Fibroblast of villous mesenchyme (primary cell): ENCODE data around the gene DHX15. TPM values are rescaled to one million over a fixed set of nuclear protein-coding genes. Genes with fewer than 3 reads are reported as not detected.

Experiments used
- DNase-seq: peaks from one replicate; pipeline ENCODE4 v3.0.0-alpha.2; 2010; ENCODE audit warnings: low read depth
- H3K4me3 ChIP-seq: 2 replicates; pipeline ENCODE4 v1.5.1; 2011; ENCODE audit warnings: low read depth, mild to moderate bottlenecking, low read length
- CTCF ChIP-seq: IDR thresholded peaks from 2 replicates; pipeline ENCODE4 v1.5.1; 2012; ENCODE audit warnings: low read depth, mild to moderate bottlenecking, low read length; ENCODE audit not compliant: insufficient read depth
- total RNA-seq: library from RNA; depleted of rRNA; stranded (reverse); fragments of >200 nt; gene quantifications from 2 replicates; pipeline ENCODE4 v1.2.3, GENCODE V29; 2012

DHX15 gene
- total RNA-seq, 1 donor = 180 TPM

DNA sequence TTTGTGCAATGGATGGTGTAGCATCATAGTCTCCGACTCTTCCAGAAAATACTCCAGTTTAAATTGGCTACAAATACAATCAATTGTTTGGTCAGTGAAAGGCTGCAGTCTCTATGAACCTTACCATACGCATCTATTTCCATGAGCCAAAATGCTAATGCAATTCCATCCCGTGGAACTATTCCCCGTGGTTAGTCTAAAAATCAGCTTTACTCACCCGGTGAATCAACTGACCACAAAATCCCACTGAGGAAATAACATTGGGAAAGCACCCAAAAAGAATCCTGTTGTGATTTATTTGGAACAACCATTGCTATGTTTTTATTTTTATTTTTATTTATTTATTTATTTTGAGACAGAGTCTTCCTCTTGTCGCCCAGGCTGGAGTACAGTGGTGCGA is 87.1 kb downstream of the DHX15 start:
- TF ChIP-seq CTCF = no peak
- DNase-seq = no peak
- no peak overlapping the region for H3K4me3 ChIP-seq

DNA sequence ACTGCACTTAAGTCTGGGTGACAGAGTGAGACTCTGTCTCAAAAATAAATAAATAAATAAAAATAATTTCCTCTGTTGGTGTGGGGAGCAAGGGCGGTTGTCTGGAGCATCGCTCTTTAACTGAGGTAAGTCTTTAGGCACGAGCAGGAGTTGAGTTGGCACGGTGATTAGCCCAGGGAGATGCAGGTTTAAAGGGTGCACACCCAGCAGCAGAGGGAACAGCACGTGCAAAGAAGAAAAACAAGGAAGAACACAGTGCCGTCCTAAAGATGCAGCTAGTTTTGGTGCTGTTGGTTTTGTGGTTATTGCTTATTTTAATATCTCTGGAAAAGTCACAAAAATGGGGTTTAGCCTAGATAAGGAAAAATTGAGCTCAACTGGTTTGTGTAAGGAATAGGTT is 87.8 kb downstream of the DHX15 start:
- DNase-seq = no peak
- no peak overlapping the region for H3K4me3 ChIP-seq
- TF ChIP-seq CTCF = no peak

DNA sequence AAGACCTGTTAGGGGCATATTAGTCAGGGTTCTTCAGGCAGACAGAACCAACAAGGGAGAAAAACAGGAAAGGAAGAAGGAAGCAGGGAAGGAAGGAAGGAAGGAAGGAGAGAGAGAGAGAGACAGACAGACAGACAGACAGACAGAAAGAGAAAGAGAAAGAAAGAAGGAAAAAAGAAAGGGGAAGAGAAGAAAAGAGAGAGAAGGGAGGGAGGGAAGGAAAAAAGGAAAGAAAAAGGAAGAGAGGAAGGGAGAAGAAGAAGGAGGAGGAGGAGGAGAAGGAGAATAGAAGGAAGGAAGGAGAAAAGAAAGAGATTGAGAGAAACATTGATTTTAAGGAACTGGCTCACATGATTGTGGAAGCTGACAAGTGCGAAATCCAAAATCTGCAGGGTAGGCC is 89.0 kb downstream of the DHX15 start:
- no peak for TF ChIP-seq CTCF

DNA sequence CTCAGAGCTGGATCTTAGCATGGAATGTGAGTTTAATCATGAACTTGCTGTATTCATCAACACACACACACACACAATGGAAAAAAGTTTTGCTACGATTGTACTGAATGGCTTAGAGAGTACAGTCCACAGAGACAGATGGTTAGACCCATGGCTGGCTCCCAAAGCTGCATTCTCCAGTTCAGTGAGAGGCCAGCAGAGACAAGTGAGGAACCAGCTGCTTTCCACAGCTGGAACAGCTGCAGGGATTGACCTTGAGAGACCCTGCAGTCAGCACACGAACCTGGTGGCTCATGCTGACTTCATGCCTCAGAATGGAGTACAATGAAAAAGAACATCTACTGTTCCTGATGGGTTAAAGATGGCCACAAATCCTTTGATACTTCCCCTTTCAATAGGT is 94.5 kb downstream of the DHX15 start:
- DNase-seq = peak; percentile 62
- H3K4me3 ChIP-seq = no peak overlapping the region
- TF ChIP-seq CTCF = no peak

More for the DNA sequence above, 89.0 kb downstream of the DHX15 start:
- no peak overlapping the region for H3K4me3 ChIP-seq
- DNase-seq = no peak

- TF ChIP-seq CTCF = peak; percentile 92
- H3K4me3 ChIP-seq = no peak overlapping the region
- DNase-seq = peak; percentile 68
These were observed 95.8 kb downstream of the DHX15 start for GRCh38 chr4:24488399-24489164.

GRCh38 chr4:24482871-24483270 is 101.5 kb downstream of the DHX15 start:
- no peak overlapping the region for H3K4me3 ChIP-seq
- TF ChIP-seq CTCF = no peak
- no peak for DNase-seq

DNA sequence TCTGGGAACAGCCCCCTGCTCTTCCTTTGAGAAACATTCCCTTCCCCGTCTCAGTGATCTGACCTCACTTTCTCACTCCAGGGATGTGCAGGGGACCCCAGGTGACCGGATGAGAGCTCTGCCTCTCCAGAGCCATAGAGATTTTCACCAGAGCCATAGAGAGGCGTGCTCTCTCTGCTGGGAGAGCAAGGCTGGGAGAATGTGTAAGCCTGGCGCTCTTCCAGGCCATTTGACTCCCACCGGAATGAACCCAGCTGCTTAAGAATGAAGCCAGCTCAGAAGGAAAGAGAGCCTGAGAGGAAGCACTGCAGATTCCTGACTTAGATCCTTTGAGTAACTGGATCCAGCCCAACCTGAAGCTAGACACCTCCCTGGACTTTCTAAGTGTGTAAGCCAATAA is 106.4 kb downstream of the DHX15 start:
- no peak overlapping the region for H3K4me3 ChIP-seq
- peak; percentile 47 for DNase-seq
- TF ChIP-seq CTCF = no peak
